GM18951 (cell line): ENCODE measurements around the gene SYK.

Experiments used
- POLR2A ChIP-seq: IDR thresholded peaks from 4 replicates; pipeline ENCODE4 v1.6.1; 2011; ENCODE audit warnings: mild to moderate bottlenecking; ENCODE audit not compliant: insufficient read length, insufficient read depth; ENCODE audit errors: extremely low read depth
- in situ Hi-C: fragments of 300-500 bp; cut with MboI; formaldehyde crosslinking; loops from one replicate; pipeline ENCODE4 v1.12.0; 2022; ENCODE audit warnings: low sequenced_read_pairs, mixed read lengths, inconsistent platforms; ENCODE audit not compliant: unreplicated experiment

SYK gene

DNA sequence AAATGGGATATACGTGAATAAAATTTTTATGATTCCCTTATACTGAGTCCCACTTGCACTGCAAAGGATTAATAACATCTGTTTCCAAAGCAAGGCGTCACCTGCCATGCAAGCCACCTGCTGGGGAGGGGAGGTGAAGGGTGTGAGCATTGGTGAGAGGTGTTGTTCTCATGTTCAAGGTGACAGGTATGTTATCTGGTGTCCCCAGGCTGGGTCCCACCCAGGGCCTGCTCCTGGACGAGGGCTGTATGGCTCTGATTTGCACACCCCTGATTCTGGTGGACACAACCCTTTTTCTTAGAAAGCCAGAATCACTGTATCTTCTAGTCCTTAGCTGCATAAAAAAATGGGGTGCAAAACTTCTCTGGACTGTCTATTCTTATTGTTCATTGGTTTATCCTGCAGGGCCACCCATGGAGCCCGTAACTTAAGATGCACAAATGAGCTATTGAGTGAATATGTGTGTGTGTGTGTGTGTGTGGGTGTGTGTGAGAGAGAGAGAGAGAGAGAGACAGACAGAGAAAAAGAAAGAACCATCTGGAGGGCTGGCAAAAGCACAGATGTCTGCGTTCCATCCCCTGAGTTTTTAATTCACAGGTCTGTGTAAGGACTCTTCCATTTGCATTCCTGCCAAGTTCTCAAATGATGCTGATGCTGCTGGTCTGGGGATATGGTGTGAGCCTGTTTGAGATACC lies 53.7 kb downstream of the SYK start:
- TF ChIP-seq POLR2A = no peak
- in situ Hi-C loops = loop anchor here (25.0 kb wide), 2 partner anchors 643 to 1268 kb away; no protein-coding TSS in a partner anchor

DNA sequence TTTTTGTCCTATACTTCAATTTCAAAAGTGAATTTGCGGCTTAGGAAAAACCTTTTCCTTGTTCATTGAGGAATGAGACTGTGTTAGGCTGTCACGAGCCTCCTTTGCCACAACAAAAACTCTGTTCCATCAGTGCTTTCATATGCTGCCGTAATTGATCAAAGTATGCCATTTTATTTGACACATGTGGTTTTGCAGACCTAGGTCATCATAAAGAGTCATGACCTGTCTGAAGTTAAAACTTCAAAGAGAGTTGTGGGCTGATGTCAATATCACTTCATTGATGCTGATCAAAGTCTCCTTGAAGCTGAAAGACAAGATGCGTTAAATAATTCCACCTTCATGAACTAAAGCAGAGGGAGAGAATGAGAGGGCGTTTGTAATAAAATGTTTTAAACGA lies 55.5 kb downstream of the SYK start:
- in situ Hi-C loops = loop anchor here (25.0 kb wide), 2 partner anchors 645 to 1270 kb away; no protein-coding TSS in a partner anchor
- no peak for TF ChIP-seq POLR2A

DNA sequence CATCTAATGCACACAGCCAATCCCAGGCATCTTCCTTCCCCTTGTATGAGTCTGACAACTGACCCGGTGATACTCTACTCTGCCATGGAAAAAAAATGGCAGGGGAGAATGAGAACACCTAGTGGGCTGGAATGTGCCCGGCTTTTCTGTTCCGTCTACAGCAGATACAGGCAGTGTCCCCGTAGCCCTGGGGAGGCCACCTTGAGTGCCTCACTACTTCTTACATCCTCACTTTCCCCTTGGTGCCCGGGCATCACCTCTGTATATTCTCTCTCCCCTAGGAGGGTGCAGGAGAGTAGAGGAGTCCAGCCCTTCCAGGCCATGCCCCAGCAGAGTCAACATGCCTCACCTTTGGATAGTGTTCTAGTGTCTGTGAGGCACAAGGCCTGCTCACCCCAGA lies 56.2 kb downstream of the SYK start:
- in situ Hi-C loops = loop anchor here (25.0 kb wide), 2 partner anchors 646 to 1271 kb away; no protein-coding TSS in a partner anchor
- TF ChIP-seq POLR2A = no peak

DNA sequence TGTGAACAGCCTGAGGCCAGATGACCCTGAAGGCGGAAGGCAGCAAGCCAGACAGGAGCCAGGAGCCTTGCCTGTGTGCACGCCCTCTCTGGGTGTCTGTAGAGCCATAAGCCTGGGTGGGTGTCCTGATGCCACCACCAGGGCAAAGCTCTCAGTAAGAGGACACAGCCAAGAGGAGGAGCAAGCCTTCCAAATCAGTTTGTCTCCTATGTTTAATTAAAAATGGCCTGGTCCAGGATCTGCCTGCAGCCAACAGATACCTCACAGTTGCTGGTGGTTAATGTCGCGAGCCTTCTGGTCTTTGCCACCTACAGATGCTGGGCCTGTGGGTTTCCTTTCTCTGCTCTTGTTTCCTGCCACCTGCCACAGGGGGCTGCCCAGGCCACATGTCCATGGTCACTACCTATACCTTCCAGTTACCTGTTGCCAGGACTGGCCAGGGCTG lies 56.9 kb downstream of the SYK start:
- in situ Hi-C loops = loop anchor here (25.0 kb wide), 2 partner anchors 646 to 1271 kb away; no protein-coding TSS in a partner anchor
- TF ChIP-seq POLR2A = no peak

DNA sequence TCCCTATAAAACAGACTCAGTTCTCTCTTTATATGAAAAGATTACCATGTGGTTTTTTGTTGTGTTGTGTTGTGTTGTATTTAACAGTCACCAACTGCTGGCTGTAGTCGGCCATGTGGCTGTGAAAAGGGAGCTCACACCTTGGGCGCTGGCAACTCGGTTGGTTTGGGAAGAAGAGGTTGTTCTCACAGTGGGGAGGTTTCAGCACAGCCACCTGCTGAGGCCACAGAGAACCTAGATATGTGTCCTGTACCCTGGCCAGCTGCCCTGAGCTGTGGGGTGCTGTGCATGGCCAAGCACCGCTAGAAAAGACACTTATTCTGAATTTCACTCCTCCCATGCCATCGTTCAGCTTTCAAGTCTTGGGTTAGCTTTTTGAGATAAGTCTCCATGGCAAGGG lies 58.8 kb downstream of the SYK start:
- no peak for TF ChIP-seq POLR2A
- in situ Hi-C loops = loop anchor here (25.0 kb wide), 2 partner anchors 648 to 1273 kb away; no protein-coding TSS in a partner anchor

DNA sequence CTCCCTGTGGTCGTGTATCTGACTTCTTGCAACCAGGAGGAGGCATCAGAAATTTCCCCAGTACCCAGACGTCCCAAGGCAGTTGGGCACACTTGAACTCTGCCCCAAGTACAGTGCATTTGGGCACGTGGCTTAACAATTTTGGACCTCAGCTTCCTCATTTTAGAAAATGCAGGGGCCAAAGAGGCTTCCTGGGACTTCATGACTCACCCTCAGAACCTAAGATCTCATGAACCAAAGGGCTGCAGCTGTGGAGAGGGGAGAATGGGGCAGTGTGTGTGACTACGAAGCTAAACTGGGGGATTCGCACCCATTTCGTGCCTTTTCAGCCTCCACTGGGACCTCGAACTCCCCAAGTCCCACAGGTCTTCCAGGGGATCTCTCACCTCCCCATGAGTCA lies 59.2 kb downstream of the SYK start:
- TF ChIP-seq POLR2A = no peak
- in situ Hi-C loops = loop anchor here (25.0 kb wide), 2 partner anchors 649 to 1274 kb away; no protein-coding TSS in a partner anchor

DNA sequence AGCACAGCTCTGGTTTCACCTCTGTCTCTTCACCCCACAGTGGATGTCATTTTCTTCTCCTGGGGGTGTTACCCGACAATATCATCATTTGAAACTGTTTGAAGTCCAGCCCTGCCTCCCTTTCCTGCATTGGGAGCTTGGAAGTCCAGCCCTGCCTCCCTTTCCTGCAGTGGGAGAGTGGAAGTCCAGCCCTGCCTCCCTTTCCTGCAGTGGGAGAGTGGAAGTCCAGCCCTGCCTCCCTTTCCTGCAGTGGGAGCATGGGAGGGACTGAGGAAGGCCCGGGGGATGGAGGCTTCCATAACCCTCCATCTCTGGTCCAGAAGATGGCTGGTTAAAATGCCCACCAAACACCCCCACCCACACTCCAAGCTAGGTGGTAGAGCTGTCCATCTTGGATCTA lies 59.8 kb downstream of the SYK start:
- in situ Hi-C loops = loop anchor here (25.0 kb wide), 2 partner anchors 649 to 1274 kb away; no protein-coding TSS in a partner anchor
- TF ChIP-seq POLR2A = no peak

DNA sequence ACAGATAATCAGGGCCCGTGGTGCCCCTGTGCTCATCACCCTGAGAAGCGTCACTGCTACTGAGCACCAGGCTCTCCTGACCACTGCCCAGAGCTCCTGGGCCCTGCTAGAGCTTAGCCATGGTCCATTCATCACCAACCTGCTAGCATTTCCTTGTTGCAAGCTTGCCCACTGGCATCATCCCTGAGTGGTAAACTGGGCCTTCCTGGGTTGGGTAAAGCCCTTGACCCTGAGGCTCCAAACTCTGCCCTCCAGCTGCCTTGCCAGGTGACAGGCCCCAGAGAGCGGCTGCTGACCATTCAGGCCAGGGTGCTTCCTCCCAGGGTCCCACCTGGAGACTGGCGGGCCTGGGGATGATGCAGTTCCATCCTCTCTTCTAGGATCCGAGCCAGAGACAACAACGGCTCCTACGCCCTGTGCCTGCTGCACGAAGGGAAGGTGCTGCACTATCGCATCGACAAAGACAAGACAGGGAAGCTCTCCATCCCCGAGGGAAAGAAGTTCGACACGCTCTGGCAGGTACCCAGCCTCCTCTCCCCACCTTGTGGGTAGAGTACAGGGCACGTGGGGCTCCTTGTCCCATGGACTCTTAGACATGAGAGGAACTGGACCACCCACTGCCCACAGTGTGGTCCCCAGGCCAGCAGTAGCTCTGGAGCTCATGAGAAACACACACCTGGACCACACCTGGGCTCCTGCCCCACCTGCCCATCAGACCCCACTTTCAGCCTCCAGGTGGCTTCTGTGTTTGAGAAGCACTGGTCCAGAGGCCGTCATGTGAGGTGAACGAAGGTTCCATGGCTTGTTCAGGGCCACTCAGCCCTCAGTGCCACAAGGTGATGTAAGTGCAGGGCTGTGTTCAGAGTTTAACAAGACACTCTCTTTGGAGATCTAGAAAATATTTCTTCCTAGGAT lies 60.5 kb downstream of the SYK start:
- in situ Hi-C loops = loop anchor here (25.0 kb wide), 2 partner anchors 650 to 1275 kb away; no protein-coding TSS in a partner anchor

DNA sequence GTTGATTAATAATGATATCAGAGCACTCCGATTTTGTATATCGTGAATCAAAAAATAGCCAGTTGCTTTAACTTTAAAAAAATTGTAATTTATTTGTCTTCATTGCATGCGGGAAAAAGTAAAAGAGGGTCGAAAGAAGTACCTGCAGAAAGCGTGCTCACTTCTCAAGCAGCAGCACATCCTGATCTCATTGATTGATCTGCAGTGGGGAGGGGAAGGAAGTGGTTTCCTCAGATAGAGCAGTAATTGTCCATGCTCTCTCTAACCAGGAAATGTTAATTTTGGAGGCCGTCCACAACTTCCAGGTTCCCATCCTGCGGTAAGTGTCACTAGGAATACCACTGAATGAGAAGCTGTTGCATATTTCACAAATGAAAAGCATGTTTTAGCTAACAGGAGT lies 63.2 kb downstream of the SYK start:
- no peak for TF ChIP-seq POLR2A
- in situ Hi-C loops = loop anchor here (25.0 kb wide), 2 partner anchors 652 to 1277 kb away; no protein-coding TSS in a partner anchor

More for the DNA sequence above, 60.5 kb downstream of the SYK start:
- TF ChIP-seq POLR2A = no peak

DNA sequence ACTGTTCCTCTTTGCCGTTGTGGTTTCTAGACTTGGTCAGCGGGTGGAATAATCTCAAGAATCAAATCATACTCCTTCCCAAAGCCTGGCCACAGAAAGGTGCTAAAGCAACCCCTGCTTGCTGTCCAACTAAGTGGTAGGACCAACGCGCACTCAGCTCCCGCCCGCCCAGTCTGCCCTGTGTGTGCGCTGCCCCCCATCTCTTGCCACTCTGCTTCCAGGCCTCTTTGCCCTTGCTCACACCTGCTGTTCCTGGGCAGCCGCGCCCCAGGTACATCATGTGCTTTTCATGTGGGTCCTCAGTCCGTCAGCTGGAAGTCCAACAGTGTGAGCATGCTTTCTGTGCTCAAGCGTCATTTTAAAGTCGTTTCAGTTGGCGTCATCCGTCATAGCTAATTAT lies 65.5 kb downstream of the SYK start:
- TF ChIP-seq POLR2A = no peak
- in situ Hi-C loops = loop anchor here (25.0 kb wide), 2 partner anchors 655 to 1280 kb away; no protein-coding TSS in a partner anchor

DNA sequence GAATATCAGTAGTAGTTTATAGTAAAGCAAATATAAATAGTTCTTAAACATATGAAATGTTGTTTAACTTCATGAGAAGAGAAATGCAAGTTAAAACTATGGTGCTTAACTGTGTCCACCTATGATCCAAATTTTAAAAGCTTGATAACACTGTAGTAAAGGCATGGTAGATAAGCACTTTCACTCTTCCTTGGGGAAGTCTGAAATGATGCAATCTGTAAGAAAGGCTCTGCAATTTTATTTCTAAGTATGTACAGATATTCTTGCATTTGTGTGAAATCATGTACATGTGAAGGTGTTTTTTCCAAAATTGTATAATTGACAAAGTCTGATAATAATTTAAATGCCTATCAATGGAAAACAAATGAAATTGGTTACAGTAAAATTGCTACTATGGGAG lies 66.9 kb downstream of the SYK start:
- in situ Hi-C loops = loop anchor here (25.0 kb wide), 2 partner anchors 656 to 1281 kb away; no protein-coding TSS in a partner anchor
- no peak for TF ChIP-seq POLR2A

DNA sequence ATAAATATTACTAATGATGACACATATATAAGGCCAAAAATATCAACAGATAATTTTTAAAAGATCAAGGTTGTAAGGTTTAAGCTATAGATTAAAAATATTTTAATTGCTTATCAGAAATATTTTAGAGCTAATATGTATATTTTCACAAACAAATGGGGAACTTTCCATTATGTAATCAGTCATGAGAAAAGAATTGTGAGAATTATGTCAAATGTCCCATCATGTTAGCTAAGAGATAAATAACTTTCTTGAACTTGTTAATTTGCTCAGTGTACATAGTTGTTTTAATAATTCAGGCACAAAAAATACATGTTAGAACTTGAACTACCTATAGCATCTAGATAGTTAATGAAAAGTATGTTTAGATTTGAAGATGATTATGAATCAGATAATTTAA lies 67.7 kb downstream of the SYK start:
- in situ Hi-C loops = loop anchor here (25.0 kb wide), 2 partner anchors 657 to 1282 kb away; no protein-coding TSS in a partner anchor
- TF ChIP-seq POLR2A = no peak
